H1 (cell line): Measurements from ENCODE around the gene SLC2A13. TPM values are rescaled to one million over a fixed set of nuclear protein-coding genes. Genes with fewer than 3 reads are reported as not detected.

Source experiments
- CTCF ChIA-PET: fragments of 300-600 bp; sonication (Branson Sonifier 250); formaldehyde crosslinking; loops from one replicate; lab custom pipeline; 2021; ENCODE audit not compliant: partially characterized antibody; lab: Charles Lee
- POLR2A ChIA-PET: fragments of 300-600 bp; sonication (Branson Sonifier 250); formaldehyde crosslinking; loops from one replicate; lab custom pipeline; 2021; ENCODE audit warnings: inconsistent platforms; ENCODE audit not compliant: partially characterized antibody; lab: Charles Lee
- DNase-seq, 2 experiments: peaks; one replicate each; pipeline versions ENCODE4 v3.0.0 to v3.0.0-alpha.2; 2010 to 2022; ENCODE audit warnings: low spot score in 2 of 2, low read depth in 1 of 2, mixed read lengths in 1 of 2
- FAIRE-seq: peaks from 2 replicates; lab custom pipeline; 2011; peaks lifted over from hg19 to GRCh38; lab: Jason Lieb, UNC
- H2AFZ ChIP-seq: 2 replicates; pipeline ENCODE4 v1.8.1; 2012; ENCODE audit warnings: low read length, inconsistent platforms
- H2AK5ac ChIP-seq: 2 replicates; pipeline ENCODE4 v1.6.1; 2013; ENCODE audit warnings: low read depth, low read length
- H2BK120ac ChIP-seq: replicated peaks from 2 replicates; pipeline ENCODE3; 2013; ENCODE audit warnings: low read depth, low read length, inconsistent platforms
- H2BK12ac ChIP-seq: 2 replicates; pipeline ENCODE4 v1.6.1; 2013; ENCODE audit warnings: low read depth, low read length
- H2BK15ac ChIP-seq: 2 replicates; pipeline ENCODE4 v1.6.1; 2013; ENCODE audit warnings: low read length
- H2BK20ac ChIP-seq: 2 replicates; pipeline ENCODE4 v1.6.1; 2013; ENCODE audit warnings: low read length
- H2BK5ac ChIP-seq: 2 replicates; pipeline ENCODE4 v1.6.1; 2013; ENCODE audit warnings: low read depth, low read length
- H3K14ac ChIP-seq: 2 replicates; pipeline ENCODE4 v1.6.1; 2013; ENCODE audit warnings: inconsistent platforms; ENCODE audit not compliant: insufficient read length
- H3K18ac ChIP-seq: 2 replicates; pipeline ENCODE4 v1.6.1; 2013; ENCODE audit warnings: low read length; ENCODE audit errors: extremely low read depth
- H3K23ac ChIP-seq: 2 replicates; pipeline ENCODE4 v1.6.1; 2013; ENCODE audit warnings: inconsistent platforms; ENCODE audit not compliant: insufficient read length
- H3K23me2 ChIP-seq: 2 replicates; pipeline ENCODE4 v1.6.1; 2013; ENCODE audit warnings: low read depth, low read length
- H3K27ac ChIP-seq: 2 replicates; pipeline ENCODE4 v1.6.1; 2011; ENCODE audit warnings: low read depth, low read length, inconsistent platforms
- H3K27me3 ChIP-seq, 4 experiments: replicated peaks in 1 of 4; 1 replicate in 1 of 4; 2 replicates in 3 of 4; pipeline versions ENCODE4 v1.6.1 to v1.8.1; 2011 to 2013; ENCODE audit warnings: low read length in 3 of 4, mild to moderate bottlenecking in 3 of 4, inconsistent platforms in 2 of 4, mixed read lengths in 2 of 4, moderate library complexity in 1 of 4; ENCODE audit not compliant: control insufficient read depth in 3 of 4, insufficient read depth in 3 of 4; ENCODE audit errors: extremely low read depth in 1 of 4
- H3K36me3 ChIP-seq, 4 experiments: 2 replicates each; pipeline versions ENCODE4 v1.6.1 to v1.8.1; 2011 to 2013; ENCODE audit warnings: mild to moderate bottlenecking in 4 of 4, low read length in 3 of 4, moderate library complexity in 2 of 4, control low read depth in 1 of 4, inconsistent platforms in 1 of 4; ENCODE audit not compliant: insufficient read depth in 4 of 4, control insufficient read depth in 2 of 4
- H3K4ac ChIP-seq: replicated peaks from 2 replicates; pipeline ENCODE3; 2013; ENCODE audit warnings: low read length, low read depth, mixed read lengths, inconsistent platforms; ENCODE audit not compliant: insufficient read length
- H3K4me1 ChIP-seq, 4 experiments: replicated peaks in 1 of 4; 1 replicate in 1 of 4; 2 replicates in 3 of 4; pipeline versions ENCODE4 v1.6.1 to v1.8.1; 2011 to 2013; ENCODE audit warnings: low read length in 3 of 4, inconsistent platforms in 2 of 4, mixed read lengths in 1 of 4; ENCODE audit not compliant: insufficient read depth in 4 of 4, control insufficient read depth in 3 of 4
- H3K4me2 ChIP-seq, 2 experiments: 2 replicates each; pipeline versions ENCODE4 v1.6.1 to v1.8.1; 2011 to 2013; ENCODE audit warnings: low read depth in 2 of 2, low read length in 2 of 2, control low read depth in 1 of 2, inconsistent platforms in 1 of 2, mild to moderate bottlenecking in 1 of 2; ENCODE audit not compliant: insufficient read depth in 1 of 2
- H3K4me3 ChIP-seq, 4 experiments: fragments of 200-600, 300-600 bp in 1 of 4; sonication (generic), shearing (Covaris generic), sonication (Bioruptor Twin) in 1 of 4; 2 replicates each; pipeline versions ENCODE4 v1.5.1 to v1.8.1; 2011 to 2016; ENCODE audit warnings: low read length in 4 of 4, low read depth in 3 of 4, control low read depth in 2 of 4, inconsistent platforms in 2 of 4, mild to moderate bottlenecking in 2 of 4, mixed read lengths in 1 of 4, moderate library complexity in 1 of 4; ENCODE audit not compliant: insufficient read depth in 2 of 4; ENCODE audit errors: extremely low read depth in 1 of 4
- H3K56ac ChIP-seq: replicated peaks from 2 replicates; pipeline ENCODE3; 2013; ENCODE audit warnings: low read depth, mild to moderate bottlenecking, mixed read lengths, low read length, inconsistent platforms; ENCODE audit not compliant: insufficient read length
- H3K79me1 ChIP-seq: 2 replicates; pipeline ENCODE4 v1.6.1; 2013; ENCODE audit warnings: low read depth, low read length, control low read depth
- H3K79me2 ChIP-seq, 2 experiments: 2 replicates each; pipeline versions ENCODE4 v1.6.1 to v1.8.1; 2012 to 2013; ENCODE audit warnings: low read length in 2 of 2, mild to moderate bottlenecking in 2 of 2, inconsistent platforms in 1 of 2; ENCODE audit not compliant: insufficient read depth in 2 of 2, control insufficient read depth in 1 of 2
- H3K9ac ChIP-seq, 4 experiments: replicated peaks in 1 of 4; 1 replicate in 1 of 4; 2 replicates in 3 of 4; pipeline versions ENCODE4 v1.6.1 to v1.8.1; 2011 to 2013; ENCODE audit warnings: low read depth in 3 of 4, low read length in 3 of 4, control low read depth in 2 of 4, mild to moderate bottlenecking in 2 of 4, moderate library complexity in 2 of 4, inconsistent platforms in 1 of 4; ENCODE audit errors: extremely low read depth in 1 of 4
- H3K9me3 ChIP-seq, 2 experiments: 2 replicates each; pipeline versions ENCODE4 v1.6.1 to v1.8.1; 2012 to 2013; ENCODE audit warnings: mild to moderate bottlenecking in 2 of 2, moderate library complexity in 2 of 2, control low read depth in 1 of 2, inconsistent platforms in 1 of 2, low read depth in 1 of 2, low read length in 1 of 2, mixed read lengths in 1 of 2; ENCODE audit not compliant: insufficient read depth in 2 of 2
- H4K20me1 ChIP-seq, 2 experiments: replicated peaks in 1 of 2; 2 replicates each; pipeline versions ENCODE3 to v1.8.1; 2011 to 2013; ENCODE audit warnings: inconsistent platforms in 2 of 2, low read length in 2 of 2, mild to moderate bottlenecking in 1 of 2; ENCODE audit not compliant: insufficient read depth in 2 of 2, control insufficient read depth in 1 of 2
- H4K5ac ChIP-seq: 2 replicates; pipeline ENCODE4 v1.6.1; 2013; ENCODE audit warnings: low read length, low read depth, mixed read lengths, inconsistent platforms; ENCODE audit not compliant: insufficient read length
- H4K8ac ChIP-seq: 2 replicates; pipeline ENCODE4 v1.8.0; 2013; ENCODE audit warnings: mild to moderate bottlenecking, moderate library complexity, low read length, inconsistent platforms; ENCODE audit not compliant: insufficient read depth; ENCODE audit errors: extremely low read depth
- H4K91ac ChIP-seq: replicated peaks from 2 replicates; pipeline ENCODE3; 2013; ENCODE audit warnings: low read length, mixed read lengths, inconsistent platforms; ENCODE audit not compliant: insufficient read length
- CEBPB ChIP-seq: IDR thresholded peaks from 2 replicates; pipeline ENCODE4 v1.6.1; 2012; ENCODE audit warnings: low read depth, low read length
- EZH2 ChIP-seq: fragments of 200-600 bp; sonication (generic); IDR thresholded peaks from 2 replicates; pipeline ENCODE4 v1.7.1; 2012; ENCODE audit warnings: low read depth, mild to moderate bottlenecking, moderate library complexity, low read length, inconsistent platforms; ENCODE audit not compliant: severe bottlenecking
- WGBS, 2 experiments: shearing (Covaris generic) in 1 of 2; methylation state at CpG; one replicate each; pipeline versions ENCODE4 v1.1.6 to v1.1.7; 2013 to 2015; ENCODE audit warnings: low lambda C conversion rate in 2 of 2, mixed read lengths in 2 of 2, inconsistent platforms in 1 of 2, low coverage in 1 of 2, missing lambda C conversion rate in 1 of 2; ENCODE audit not compliant: insufficient replicate concordance in 2 of 2, insufficient coverage in 1 of 2, insufficient read length in 1 of 2; ENCODE audit errors: extremely low coverage in 1 of 2, missing lambda C conversion rate in 1 of 2; 5-methylcytosine and 5-hydroxymethylcytosine counted together
- polyA plus RNA-seq, 7 experiments: library from polyadenylated mRNA; depleted of rRNA in 3 of 7; stranded (reverse) in 5 of 7; unstranded in 2 of 7; fragments of >200 nt in 5 of 7; fragments of 200-250 nt in 2 of 7; gene quantifications; 1 replicate in 5 of 7; 2 replicates in 1 of 7; 4 replicates in 1 of 7; pipeline versions ENCODE4 v1.2.1 to v1.2.3, GENCODE V29; 2011 to 2013; ENCODE audit warnings: missing spikeins in 2 of 7, mixed read lengths in 2 of 7
- total RNA-seq: library from RNA; stranded (reverse); fragmentation: NEBNext Ultra II Directional; extraction: Animal tissue kit (Norgen Biotek cat#: 25700); gene quantifications from 2 replicates; pipeline ENCODE4 v1.2.1, GENCODE V29; 2021

The SLC2A13 gene
- total and polyA plus RNA-seq, 2 of the 8 experiments (the other 6 are each of a cell fraction or from before 2014, with no cell fraction given) = 2.8 to 9.6 TPM

GRCh38 chr12:40103043-40103442 lies 2.8 kb downstream of the SLC2A13 start:
- H2AK5ac ChIP-seq = no peak overlapping the region
- ChIA-PET CTCF (interaction anchor here (1.0 to 1.7 kb wide), 3 partner anchors 12 to 92 kb away, joined by 3 to 13 read pairs (median 4); no protein-coding TSS in a partner anchor), POLR2A (interaction anchor here (0.8 to 1.3 kb wide), 2 partner anchors 9 to 33 kb away, joined by 3 to 4 read pairs; no protein-coding TSS in a partner anchor)
- 91% methylated on average over 3 of the region's 3 CpGs; no CpG with 5 or more reads in 1 of the 2 experiments for WGBS, 2 experiments
- H3K27ac ChIP-seq = no peak overlapping the region
- H2BK15ac ChIP-seq = no peak overlapping the region
- H3K9me3 ChIP-seq = no peaks in the 10 kb centered on the region
- no peak overlapping the region for H4K91ac ChIP-seq
- DNase-seq (no peak), FAIRE-seq (no peak)
- H3K4me3 ChIP-seq = no peak overlapping the region
- H3K23ac ChIP-seq = no peak overlapping the region
- TF ChIP-seq EZH2 (no peak), CEBPB (no peak)
- peaks cover 0 to 7% (median 6%) of the 10 kb centered on the region in 4 experiments; a peak in 6 of 7 replicates for H3K27me3 ChIP-seq
- H2BK12ac ChIP-seq = no peak overlapping the region
- no peak overlapping the region for H3K14ac ChIP-seq
- H3K4me2 ChIP-seq = peak overlapping the region in 1 of 2 experiments; percentile 77; a peak in 1 of 4 replicates
- no peak overlapping the region for H4K8ac ChIP-seq
- H3K79me1 ChIP-seq = peaks cover 6% of the 10 kb centered on the region
- no peak overlapping the region for H2AFZ ChIP-seq
- H3K56ac ChIP-seq = no peak overlapping the region
- H2BK20ac ChIP-seq = no peak overlapping the region
- H3K18ac ChIP-seq = no peak overlapping the region
- no peak overlapping the region for H2BK5ac ChIP-seq
- no peak overlapping the region for H4K5ac ChIP-seq
- H3K9ac ChIP-seq = no peak overlapping the region
- peaks cover 2 to 12% (median 4%) of the 10 kb centered on the region in 4 experiments for H3K4me1 ChIP-seq
- H2BK120ac ChIP-seq = no peak overlapping the region
- H3K79me2 ChIP-seq = peaks cover 0 to 49% of the 10 kb centered on the region in 2 experiments; a peak in 3 of 4 replicates
- peaks cover 14% of the 10 kb centered on the region for H3K23me2 ChIP-seq
- H4K20me1 ChIP-seq = peaks cover 3 to 6% of the 10 kb centered on the region in 2 experiments
- H3K36me3 ChIP-seq = no peaks in the 10 kb centered on the region
- no peak overlapping the region for H3K4ac ChIP-seq
